BLaER1 treated with 17β-estradiol and CSF1 and Interleukin-3, amounts not matched to agents 10 nM and 100 nM (cell line): ENCODE results near the gene SHROOM1.

ENCODE experiments used
- H3K27ac ChIP-seq, 11 experiments: shearing (Covaris generic); formaldehyde crosslinking; 2 replicates each; pipeline ENCODE4 v1.8.1; 2022
- H3K27me3 ChIP-seq, 11 experiments: shearing (Covaris generic); formaldehyde crosslinking; 2 replicates each; pipeline ENCODE4 v1.8.1; 2022
- H3K36me3 ChIP-seq, 11 experiments: shearing (Covaris generic); formaldehyde crosslinking; 2 replicates each; pipeline ENCODE4 v1.8.1; 2022
- H3K4me1 ChIP-seq, 10 experiments: shearing (Covaris generic); formaldehyde crosslinking; 2 replicates each; pipeline ENCODE4 v1.8.1; 2022
- H3K4me2 ChIP-seq, 11 experiments: shearing (Covaris generic); formaldehyde crosslinking; 2 replicates each; pipeline ENCODE4 v1.8.1; 2022
- H3K4me3 ChIP-seq, 10 experiments: shearing (Covaris generic); formaldehyde crosslinking; 2 replicates each; pipeline ENCODE4 v1.8.1; 2022
- H3K9ac ChIP-seq, 11 experiments: shearing (Covaris generic); formaldehyde crosslinking; 2 replicates each; pipeline ENCODE4 v1.8.1; 2022
- H3K9me3 ChIP-seq, 11 experiments: shearing (Covaris generic); formaldehyde crosslinking; replicated peaks in 1 of 11; 2 replicates each; pipeline ENCODE4 v1.8.1; 2022
- H4K20me1 ChIP-seq, 11 experiments: shearing (Covaris generic); formaldehyde crosslinking; 2 replicates each; pipeline ENCODE4 v1.8.1; 2022
- Cebpa-rat ChIP-seq, 11 experiments: shearing (Covaris generic); IDR thresholded peaks; 2 replicates each; pipeline ENCODE4 v1.8.1; 2022

The SHROOM1 gene

DNA sequence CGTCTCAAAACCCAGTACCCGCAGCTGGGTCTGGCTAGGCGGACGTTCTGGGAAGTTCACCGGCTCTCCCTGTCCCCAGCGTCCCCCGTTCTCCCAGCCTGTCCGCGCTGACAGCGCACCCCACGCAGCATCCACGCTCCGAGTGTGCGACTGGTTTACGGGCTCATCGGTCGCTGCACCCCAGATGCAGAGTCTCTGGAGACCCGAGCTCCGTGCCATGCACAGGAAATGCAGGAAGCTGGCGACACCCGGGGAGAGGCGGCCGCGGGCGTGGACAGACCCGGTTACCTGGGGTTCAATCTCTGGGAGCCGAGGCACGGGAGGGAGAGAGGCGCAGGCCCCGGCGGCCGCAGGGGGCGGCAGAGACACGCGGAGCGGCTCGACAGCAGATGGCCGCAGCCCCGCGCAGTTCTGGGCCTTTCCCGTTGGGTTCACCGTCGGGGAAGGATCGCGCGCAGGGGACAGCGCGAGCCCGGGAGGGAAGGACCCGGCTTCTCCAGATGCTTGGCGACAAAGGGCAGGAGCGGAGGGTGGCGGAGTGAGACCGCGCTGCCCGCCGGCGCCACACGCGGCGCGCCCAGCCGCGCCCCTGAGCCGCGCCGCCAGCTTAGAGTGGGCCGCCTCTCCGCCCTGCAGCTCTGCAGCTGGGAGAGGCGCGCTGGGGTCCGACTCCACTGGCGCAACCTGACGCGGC, 558 bp downstream of the SHROOM1 start:
- no peaks in the 10 kb centered on the region; a peak in 1 of 22 replicates for H3K9me3 ChIP-seq
- peaks cover 49 to 79% (median 72%) of the 10 kb centered on the region in 11 experiments for H3K27me3 ChIP-seq
- H3K9ac ChIP-seq = peak overlapping the region; percentile 72 to 93 (median 82)
- peaks cover 0 to 50% (median 19%) of the 10 kb centered on the region in 11 experiments; a peak in 15 of 22 replicates for H4K20me1 ChIP-seq
- H3K4me2 ChIP-seq = peak overlapping the region; percentile 87 to 97 (median 95)
- H3K36me3 ChIP-seq = peaks cover 0 to 32% (median 0%) of the 10 kb centered on the region in 11 experiments; a peak in 9 of 22 replicates
- H3K27ac ChIP-seq = peak overlapping the region; percentile 52 to 83 (median 69); a peak in 21 of 22 replicates
- peak overlapping the region; percentile 60 to 88 (median 73) for H3K4me3 ChIP-seq
- peaks cover 5 to 28% (median 14%) of the 10 kb centered on the region in 10 experiments; a peak in 17 of 20 replicates for H3K4me1 ChIP-seq
- no peak for TF ChIP-seq Cebpa-rat (IDR thresholded peaks at IDR 0.05)

DNA sequence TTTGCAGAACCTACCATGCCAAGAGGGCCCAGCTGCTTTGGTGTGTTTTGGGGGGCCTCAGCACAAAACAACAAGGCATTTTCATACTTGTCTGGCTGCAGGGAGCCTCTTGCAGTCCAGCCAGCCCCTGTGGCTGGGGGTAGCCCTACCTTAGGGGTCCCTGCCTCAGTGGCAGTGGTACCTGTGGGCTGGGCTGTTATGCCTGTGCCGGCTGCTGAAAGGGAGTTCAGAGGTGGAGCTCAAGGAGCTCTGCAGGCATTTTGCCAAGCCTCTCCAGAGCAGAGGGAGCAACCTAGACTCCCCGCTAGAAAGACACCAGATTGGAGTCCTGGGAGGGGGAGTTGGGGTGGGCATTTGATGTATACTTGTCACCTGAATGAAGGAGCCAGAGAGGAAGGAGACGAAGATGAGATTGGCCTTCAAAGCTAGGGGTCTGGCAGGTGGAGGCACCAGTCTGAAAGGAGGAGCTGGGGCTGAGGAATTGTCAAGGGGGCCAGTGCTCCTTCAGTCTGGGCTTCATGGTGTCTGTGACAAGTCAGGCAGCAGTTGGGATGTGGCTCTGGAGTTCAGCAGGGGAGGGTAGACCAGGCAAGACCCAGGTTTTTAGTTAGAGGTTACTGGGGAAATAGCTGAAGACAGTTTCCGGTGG, 1.5 kb downstream of the SHROOM1 start:
- H3K27ac ChIP-seq = no peak overlapping the region
- H3K36me3 ChIP-seq = peaks cover 0 to 42% (median 0%) of the 10 kb centered on the region in 11 experiments; a peak in 9 of 22 replicates
- peaks cover 59 to 88% (median 82%) of the 10 kb centered on the region in 11 experiments for H3K27me3 ChIP-seq
- H4K20me1 ChIP-seq = peaks cover 0 to 59% (median 28%) of the 10 kb centered on the region in 11 experiments; a peak in 15 of 22 replicates
- peak overlapping the region in 8 of 11 experiments; percentile 87 to 97 (median 94); a peak in 13 of 22 replicates for H3K4me2 ChIP-seq
- H3K9me3 ChIP-seq = no peaks in the 10 kb centered on the region; a peak in 1 of 22 replicates
- peak overlapping the region in 5 of 11 experiments; percentile 82 to 93 (median 86); a peak in 5 of 22 replicates for H3K9ac ChIP-seq
- no peak for TF ChIP-seq Cebpa-rat (IDR thresholded peaks at IDR 0.05)
- H3K4me1 ChIP-seq = peaks cover 5 to 28% (median 14%) of the 10 kb centered on the region in 10 experiments; a peak in 17 of 20 replicates
- peak overlapping the region in 5 of 10 experiments; percentile 72 to 86 (median 82); a peak in 7 of 20 replicates for H3K4me3 ChIP-seq

- H3K9me3 ChIP-seq = no peaks in the 10 kb centered on the region; a peak in 1 of 22 replicates
- H3K27me3 ChIP-seq = peaks cover 67 to 97% (median 90%) of the 10 kb centered on the region in 11 experiments
- H4K20me1 ChIP-seq = peaks cover 0 to 68% (median 32%) of the 10 kb centered on the region in 11 experiments; a peak in 15 of 22 replicates
- H3K36me3 ChIP-seq = peaks cover 0 to 49% (median 0%) of the 10 kb centered on the region in 11 experiments; a peak in 9 of 22 replicates
- H3K4me1 ChIP-seq = peaks cover 5 to 35% (median 17%) of the 10 kb centered on the region in 10 experiments; a peak in 17 of 20 replicates
- H3K4me3 ChIP-seq = no peak overlapping the region
- H3K4me2 ChIP-seq = peak overlapping the region in 2 of 11 experiments; percentile 4 to 16; a peak in 1 of 22 replicates
- no peak overlapping the region for H3K27ac ChIP-seq
- H3K9ac ChIP-seq = no peak overlapping the region
- TF ChIP-seq Cebpa-rat (IDR thresholded peaks at IDR 0.05) = no peak
Observed at GRCh38 chr5:132827943-132828673, 2.3 kb downstream of the SHROOM1 start.

DNA sequence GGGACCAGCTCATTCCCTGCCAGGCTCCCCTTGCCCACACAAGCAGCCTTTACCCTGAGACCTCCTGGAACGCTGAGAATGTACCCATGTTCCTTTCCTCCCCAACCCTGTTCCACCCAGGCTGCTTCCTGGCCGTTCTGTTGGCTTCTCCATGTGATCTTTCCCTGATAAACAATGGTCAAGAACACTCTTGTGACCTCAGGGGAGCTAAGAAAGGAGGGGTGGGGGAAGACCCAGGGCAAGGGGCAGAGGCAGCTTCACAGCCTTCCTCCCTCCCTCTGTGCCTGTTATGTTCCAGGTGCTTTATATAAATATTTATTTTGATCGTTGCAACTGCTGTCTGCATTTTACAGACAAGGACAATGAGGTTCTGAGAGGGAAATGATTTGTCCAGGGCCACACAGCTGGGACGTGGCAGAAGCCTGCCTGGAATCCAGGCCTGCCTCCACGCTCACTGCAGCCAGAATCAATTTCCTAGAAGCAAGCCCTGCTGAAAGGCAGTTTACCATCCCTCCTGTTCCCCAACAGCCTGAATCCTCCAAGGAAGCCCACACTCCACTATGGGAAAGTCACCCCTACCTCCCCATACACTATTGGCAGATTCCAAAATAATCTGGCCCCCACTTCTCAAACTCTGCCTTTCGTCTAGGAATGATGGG, 3.9 kb downstream of the SHROOM1 start:
- Histone ChIP-seq H3K4me2 (no peak overlapping the region), H3K4me1 (peaks cover 5 to 38% (median 17%) of the 10 kb centered on the region in 10 experiments; a peak in 17 of 20 replicates), H3K27ac (no peak overlapping the region), H3K36me3 (peaks cover 0 to 54% (median 0%) of the 10 kb centered on the region in 11 experiments; a peak in 9 of 22 replicates), H3K27me3 (peaks cover 82 to 100% (median 100%) of the 10 kb centered on the region in 11 experiments), H3K9me3 (no peaks in the 10 kb centered on the region; a peak in 1 of 22 replicates), H4K20me1 (peaks cover 0 to 80% (median 32%) of the 10 kb centered on the region in 11 experiments; a peak in 15 of 22 replicates), H3K4me3 (no peak overlapping the region), H3K9ac (no peak overlapping the region)
- no peak for TF ChIP-seq Cebpa-rat (IDR thresholded peaks at IDR 0.05)

DNA sequence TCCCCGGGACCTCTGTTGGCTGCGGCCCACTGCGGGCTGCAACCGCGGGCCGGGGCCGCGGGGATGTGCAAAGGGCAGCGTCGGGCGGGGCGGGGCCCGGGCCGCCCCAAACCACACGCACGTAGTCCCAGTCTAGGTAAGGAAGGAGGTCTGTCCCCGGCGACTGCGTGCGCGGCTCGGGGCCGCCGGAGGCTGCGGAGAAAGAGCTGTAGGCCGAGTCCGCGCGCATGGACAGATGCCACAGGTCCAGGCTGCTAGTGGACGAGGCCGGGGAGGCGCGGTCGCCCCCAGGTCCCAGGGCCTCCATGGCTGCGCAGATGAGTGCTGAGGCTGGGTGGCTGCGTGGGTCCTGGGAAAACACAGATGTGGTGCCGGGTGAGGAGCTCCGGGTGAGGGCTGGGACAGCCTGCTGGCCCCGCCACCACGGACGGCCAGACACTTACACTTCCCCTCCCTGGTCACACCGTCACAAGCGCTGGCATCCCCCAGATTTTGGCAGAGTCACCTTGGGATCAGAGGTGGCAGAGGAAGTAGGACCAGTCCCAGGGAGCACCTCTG, 4.5 kb downstream of the SHROOM1 start:
- no peak overlapping the region for H3K4me3 ChIP-seq
- no peak overlapping the region for H3K9ac ChIP-seq
- TF ChIP-seq Cebpa-rat (IDR thresholded peaks at IDR 0.05) = no peak
- no peak overlapping the region for H3K4me2 ChIP-seq
- peaks cover 0 to 80% (median 32%) of the 10 kb centered on the region in 11 experiments; a peak in 15 of 22 replicates for H4K20me1 ChIP-seq
- H3K27ac ChIP-seq = no peak overlapping the region
- H3K27me3 ChIP-seq = peaks cover 82 to 100% (median 100%) of the 10 kb centered on the region in 11 experiments
- peaks cover 5 to 34% (median 15%) of the 10 kb centered on the region in 10 experiments; a peak in 17 of 20 replicates for H3K4me1 ChIP-seq
- H3K9me3 ChIP-seq = no peaks in the 10 kb centered on the region; a peak in 1 of 22 replicates
- peaks cover 0 to 54% (median 0%) of the 10 kb centered on the region in 11 experiments; a peak in 9 of 22 replicates for H3K36me3 ChIP-seq

GRCh38 chr5:132825033-132825833, 5.2 kb downstream of the SHROOM1 start:
- Histone ChIP-seq H3K4me1 (peaks cover 0 to 31% (median 11%) of the 10 kb centered on the region in 10 experiments; a peak in 13 of 20 replicates), H3K36me3 (peaks cover 0 to 54% (median 0%) of the 10 kb centered on the region in 11 experiments; a peak in 9 of 22 replicates), H3K9me3 (no peaks in the 10 kb centered on the region; a peak in 1 of 22 replicates), H3K4me3 (no peak overlapping the region), H3K4me2 (no peak overlapping the region), H3K27me3 (peaks cover 82 to 100% (median 100%) of the 10 kb centered on the region in 11 experiments), H3K9ac (no peak overlapping the region), H3K27ac (no peak overlapping the region), H4K20me1 (peaks cover 0 to 86% (median 32%) of the 10 kb centered on the region in 11 experiments; a peak in 15 of 22 replicates)
- TF ChIP-seq Cebpa-rat (IDR thresholded peaks at IDR 0.05) = no peak

DNA sequence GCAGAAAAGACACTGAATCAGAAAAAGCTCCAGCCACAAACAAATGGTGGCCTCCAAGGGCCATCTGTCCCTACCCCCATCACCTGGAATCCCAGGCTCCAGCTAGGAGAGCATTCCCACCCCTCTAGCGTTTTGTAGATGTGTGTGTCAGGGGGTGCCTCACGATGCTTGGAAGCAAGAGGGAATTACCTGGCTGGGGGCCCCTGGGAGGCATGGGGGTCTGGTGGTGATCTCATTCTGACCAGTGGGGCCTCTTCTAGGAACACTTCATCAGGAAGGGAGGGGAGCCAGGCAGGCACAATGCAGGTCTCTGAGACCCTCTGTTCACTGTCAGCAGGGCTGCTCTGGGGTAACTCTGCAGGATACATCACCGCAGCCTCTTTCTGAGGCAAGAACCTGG, 6.0 kb downstream of the SHROOM1 start:
- Histone ChIP-seq H4K20me1 (peaks cover 0 to 82% (median 31%) of the 10 kb centered on the region in 11 experiments; a peak in 15 of 22 replicates), H3K9me3 (no peaks in the 10 kb centered on the region; a peak in 1 of 22 replicates), H3K36me3 (peaks cover 0 to 54% (median 0%) of the 10 kb centered on the region in 11 experiments; a peak in 9 of 22 replicates), H3K9ac (no peak overlapping the region), H3K4me3 (no peak overlapping the region), H3K4me1 (peaks cover 0 to 30% (median 11%) of the 10 kb centered on the region in 10 experiments; a peak in 13 of 20 replicates), H3K4me2 (no peak overlapping the region), H3K27ac (no peak overlapping the region), H3K27me3 (peaks cover 84 to 100% (median 100%) of the 10 kb centered on the region in 11 experiments)
- TF ChIP-seq Cebpa-rat (IDR thresholded peaks at IDR 0.05) = no peak
